ENCODE results near the gene HECTD3.
"Not testable (repeated sequence)": the region's sequence is repeated elsewhere in the genome, so short reads cannot be mapped to it uniquely, and the experiment has no call there.

Gene HECTD3

GRCh38 chr1:45002650-45003645 lies 8.2 kb downstream of the HECTD3 start:
- DNase-seq = no peak
- no peak overlapping the region for H3K27ac ChIP-seq
- H3K36me3 ChIP-seq = peaks cover 49% of the 10 kb centered on the region
- TF ChIP-seq CTCF (IDR thresholded peaks at IDR 0.05; ENCODE audit: low read depth, low read length) = no peak
- no peaks in the 10 kb centered on the region for H3K27me3 ChIP-seq (ENCODE audit: insufficient read depth, low read depth, severe bottlenecking)
- no peak overlapping the region for H3K4me3 ChIP-seq (ENCODE audit: low read depth, low read length)
- no peaks in the 10 kb centered on the region for H3K9me3 ChIP-seq (ENCODE audit: severe bottlenecking)

GRCh38 chr1:45001576-45001975 lies 9.5 kb downstream of the HECTD3 start:
- DNase-seq; H3K27ac ChIP-seq; H3K9me3 ChIP-seq (ENCODE audit: severe bottlenecking); H3K27me3 ChIP-seq (ENCODE audit: insufficient read depth, low read depth, severe bottlenecking); H3K4me3 ChIP-seq (ENCODE audit: low read depth, low read length): not testable (repeated sequence)
- H3K36me3 ChIP-seq = peaks cover 35% of the 10 kb centered on the region

- no peaks in the 10 kb centered on the region for H3K9me3 ChIP-seq (ENCODE audit: severe bottlenecking)
- peaks cover 33% of the 10 kb centered on the region for H3K36me3 ChIP-seq
- DNase-seq = no peak
- H3K4me3 ChIP-seq (ENCODE audit: low read depth, low read length) = no peak overlapping the region
- no peak overlapping the region for H3K27ac ChIP-seq
- no peaks in the 10 kb centered on the region for H3K27me3 ChIP-seq (ENCODE audit: insufficient read depth, low read depth, severe bottlenecking)
- TF ChIP-seq CTCF (IDR thresholded peaks at IDR 0.05; ENCODE audit: low read depth, low read length) = no peak
These were observed 10.1 kb downstream of the HECTD3 start for GRCh38 chr1:45001011-45001481.

- DNase-seq = no peak
- Histone ChIP-seq H3K9me3 (ENCODE audit: severe bottlenecking) (no peaks in the 10 kb centered on the region), H3K36me3 (peaks cover 18% of the 10 kb centered on the region), H3K27me3 (ENCODE audit: insufficient read depth, low read depth, severe bottlenecking) (no peaks in the 10 kb centered on the region), H3K27ac (no peak overlapping the region), H3K4me3 (ENCODE audit: low read depth, low read length) (no peak overlapping the region)
- no peak for TF ChIP-seq CTCF (IDR thresholded peaks at IDR 0.05; ENCODE audit: low read depth, low read length)
These were observed 11.9 kb downstream of the HECTD3 start for GRCh38 chr1:44999232-44999631.

DNA sequence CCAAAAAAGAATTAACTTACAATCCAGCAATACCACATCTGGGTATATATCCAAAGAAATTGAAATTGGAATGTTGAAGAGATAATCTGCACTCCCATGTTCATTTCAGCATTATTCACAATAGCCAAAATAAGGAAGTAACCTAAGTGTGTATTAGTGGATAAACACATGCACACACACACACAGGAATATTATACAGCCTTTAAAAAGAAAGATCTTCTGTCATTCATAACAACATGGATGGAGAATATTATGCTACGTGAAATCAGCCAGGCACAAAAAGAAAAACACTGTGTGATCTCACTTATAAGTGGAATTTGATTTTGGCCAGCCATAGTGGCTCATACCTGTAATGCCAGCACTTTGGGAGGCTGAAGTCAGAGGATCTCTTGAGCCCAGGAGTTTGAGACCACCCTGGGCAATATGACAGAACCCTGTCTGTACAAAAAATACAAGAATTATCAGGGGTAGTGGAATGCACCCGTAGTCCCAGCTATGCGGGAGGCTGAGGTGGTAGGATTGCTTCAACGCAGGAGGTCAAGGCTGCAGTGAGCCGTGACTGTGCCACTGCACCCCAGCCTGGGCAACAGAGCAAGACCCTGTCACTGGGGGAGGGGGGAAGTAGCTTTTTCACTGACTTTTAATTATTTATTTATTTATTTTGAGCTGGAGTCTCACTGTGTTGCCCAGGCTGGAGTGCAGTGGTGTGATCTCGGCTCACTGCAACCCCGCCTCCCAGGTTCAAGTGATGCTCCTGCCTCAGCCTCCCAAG lies 15.5 kb downstream of the HECTD3 start:
- Histone ChIP-seq H3K27ac (no peak overlapping the region), H3K36me3 (no peaks in the 10 kb centered on the region), H3K4me3 (ENCODE audit: low read depth, low read length) (no peak overlapping the region), H3K27me3 (ENCODE audit: insufficient read depth, low read depth, severe bottlenecking) (no peaks in the 10 kb centered on the region), H3K9me3 (ENCODE audit: severe bottlenecking) (no peaks in the 10 kb centered on the region)
- DNase-seq = no peak
- no peak for TF ChIP-seq CTCF (IDR thresholded peaks at IDR 0.05; ENCODE audit: low read depth, low read length)

- H3K9me3 ChIP-seq (ENCODE audit: severe bottlenecking) = no peaks in the 10 kb centered on the region
- DNase-seq = no peak
- no peak for TF ChIP-seq CTCF (IDR thresholded peaks at IDR 0.05; ENCODE audit: low read depth, low read length)
- H3K27me3 ChIP-seq (ENCODE audit: insufficient read depth, low read depth, severe bottlenecking) = no peaks in the 10 kb centered on the region
- no peak overlapping the region for H3K4me3 ChIP-seq (ENCODE audit: low read depth, low read length)
- H3K27ac ChIP-seq = no peak overlapping the region
- no peaks in the 10 kb centered on the region for H3K36me3 ChIP-seq
These were observed 16.7 kb downstream of the HECTD3 start for GRCh38 chr1:44994309-44994898.
